CD1c-positive myeloid dendritic cell (primary cell): ENCODE data around the gene CALML6.

ENCODE experiments used
- DNase-seq: peaks from one replicate; pipeline ENCODE4 v3.0.0-alpha.2; 2016; ENCODE audit errors: extremely low spot score

The CALML6 gene

DNA sequence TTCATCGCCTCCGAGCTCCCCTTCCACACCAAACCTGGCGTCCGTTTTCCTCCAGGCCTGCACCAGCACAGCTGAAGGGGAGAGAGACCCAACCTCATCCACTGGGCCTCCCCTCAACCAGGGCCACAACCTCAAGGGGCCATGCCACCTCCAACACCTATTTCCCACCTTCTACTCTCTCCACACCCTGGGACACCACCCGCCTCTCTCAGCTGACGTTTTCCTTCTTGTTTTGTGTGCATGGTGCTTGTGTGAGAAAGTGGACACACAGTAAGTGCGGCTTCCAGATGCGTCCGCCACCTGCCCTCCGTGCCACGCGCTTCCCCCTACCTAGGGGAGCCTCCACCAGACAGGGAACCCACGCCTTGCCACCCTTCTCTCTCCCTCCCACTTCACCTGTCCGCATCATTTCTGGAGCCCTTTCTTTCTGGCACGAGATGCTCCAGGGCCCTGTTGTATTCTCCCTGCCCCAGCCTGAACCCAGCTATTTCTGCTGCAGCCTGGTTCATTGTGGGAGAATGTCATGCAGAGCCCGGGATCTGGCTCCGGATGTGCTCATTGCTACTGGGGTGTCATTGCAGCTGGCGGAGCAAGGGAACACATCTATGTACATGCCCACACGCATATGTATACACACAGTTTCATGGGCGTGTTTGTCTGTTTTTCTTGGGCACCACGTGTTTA lies 22.8 kb upstream of the CALML6 start:
- no peak for DNase-seq

DNA sequence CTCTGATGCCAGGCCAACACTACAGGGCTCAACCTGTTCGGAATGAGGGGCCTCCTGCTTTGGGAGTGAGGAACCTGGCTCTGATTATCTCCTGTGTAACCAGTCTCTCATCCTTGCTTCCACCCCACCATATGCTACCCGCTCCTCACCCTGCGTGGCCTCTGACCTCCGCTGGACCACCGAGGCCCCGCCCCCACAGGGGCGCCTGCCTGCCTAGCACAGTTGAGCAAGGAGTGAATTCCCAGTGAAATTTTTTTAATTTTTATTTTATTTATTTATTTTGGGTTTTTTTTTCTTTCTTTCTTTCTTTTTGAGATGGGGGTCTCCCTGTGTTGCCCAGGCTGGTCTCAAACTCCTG lies 22.3 kb upstream of the CALML6 start:
- no peak for DNase-seq

DNA sequence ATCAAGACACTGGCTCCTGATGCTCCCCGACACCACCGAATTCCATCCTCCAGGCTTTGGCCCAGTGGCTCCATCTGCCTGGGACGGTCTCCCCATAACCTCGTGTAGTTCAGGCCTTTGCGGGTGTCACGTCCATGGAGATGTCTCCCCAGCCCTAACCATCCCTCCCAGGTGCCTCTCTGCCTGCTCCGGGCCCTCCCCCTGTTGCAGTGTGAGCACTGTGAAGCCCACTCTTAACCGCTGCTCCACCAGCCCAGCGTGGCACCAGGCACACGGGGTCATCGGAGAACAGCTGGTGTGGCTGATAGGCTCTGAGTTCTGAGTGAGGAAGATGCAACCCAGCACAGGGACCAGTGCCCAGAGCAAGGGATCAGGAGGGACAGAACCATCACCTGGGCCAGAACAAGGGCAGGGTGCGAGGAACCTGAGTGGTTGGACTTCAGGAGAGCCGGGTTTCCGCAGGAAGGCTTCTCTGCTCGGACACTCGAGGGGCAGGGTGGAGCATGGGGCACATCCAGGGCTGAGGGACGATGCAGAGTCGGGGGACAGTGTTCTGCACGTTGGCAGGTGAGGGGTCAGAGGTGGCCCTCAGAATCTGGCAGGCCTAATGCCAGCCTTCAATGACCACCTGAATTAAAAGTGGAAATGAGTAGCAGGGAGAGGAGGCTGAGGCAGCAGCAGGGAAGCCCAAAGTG lies 21.6 kb upstream of the CALML6 start:
- DNase-seq: no peak

DNA sequence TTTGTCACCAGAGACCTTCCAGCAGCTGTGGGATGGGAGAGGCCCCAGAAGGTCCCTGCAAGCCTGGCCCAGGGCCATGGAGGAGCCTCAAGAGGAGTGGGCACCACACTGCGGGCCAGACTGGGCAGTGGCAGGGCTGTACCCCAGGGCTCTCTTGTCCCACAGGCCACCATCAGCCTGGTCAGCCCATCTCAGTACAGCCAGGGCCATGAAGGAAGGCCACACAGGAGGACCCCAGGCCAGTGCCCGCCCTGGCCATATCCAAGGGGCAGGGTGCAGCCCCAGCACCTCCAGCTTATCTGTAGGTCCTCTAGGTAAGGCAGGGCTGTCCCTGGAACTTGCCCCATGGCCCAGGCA lies 21.1 kb upstream of the CALML6 start:
- no peak for DNase-seq

DNA sequence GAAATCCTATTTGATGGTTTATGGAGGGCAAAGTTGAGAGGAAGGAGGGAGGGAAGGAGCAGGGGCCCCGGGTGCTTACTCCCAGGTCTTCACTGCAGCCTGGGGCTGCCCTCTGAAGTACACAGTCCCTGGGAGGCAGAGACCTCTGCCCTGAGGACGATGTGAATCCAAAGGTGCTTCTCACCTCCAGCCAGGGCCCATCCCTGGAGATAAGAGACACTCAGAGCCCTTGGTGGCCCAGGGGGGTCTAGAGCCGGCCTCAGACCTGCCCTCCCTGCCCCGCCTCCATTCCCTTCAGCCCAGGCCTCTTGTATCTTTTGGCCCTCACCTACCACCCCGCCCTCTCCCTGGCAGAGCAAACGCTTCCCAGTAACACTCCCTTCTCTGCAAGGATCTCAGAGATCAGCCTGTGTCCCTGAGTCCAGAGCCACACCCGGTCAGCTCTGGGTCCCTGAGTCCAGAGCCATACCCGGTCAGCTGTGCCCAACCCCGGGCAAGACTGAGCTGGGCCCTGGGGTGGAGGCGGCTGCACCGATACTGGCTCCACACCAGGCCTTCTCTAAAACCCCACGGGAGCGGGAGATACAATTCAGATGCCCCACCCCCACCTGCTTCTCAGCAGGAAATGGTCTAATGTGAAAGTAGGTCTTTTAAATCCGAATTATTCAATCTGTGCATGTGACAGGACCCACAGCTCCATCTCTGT lies 20.6 kb upstream of the CALML6 start:
- DNase-seq: no peak

DNA sequence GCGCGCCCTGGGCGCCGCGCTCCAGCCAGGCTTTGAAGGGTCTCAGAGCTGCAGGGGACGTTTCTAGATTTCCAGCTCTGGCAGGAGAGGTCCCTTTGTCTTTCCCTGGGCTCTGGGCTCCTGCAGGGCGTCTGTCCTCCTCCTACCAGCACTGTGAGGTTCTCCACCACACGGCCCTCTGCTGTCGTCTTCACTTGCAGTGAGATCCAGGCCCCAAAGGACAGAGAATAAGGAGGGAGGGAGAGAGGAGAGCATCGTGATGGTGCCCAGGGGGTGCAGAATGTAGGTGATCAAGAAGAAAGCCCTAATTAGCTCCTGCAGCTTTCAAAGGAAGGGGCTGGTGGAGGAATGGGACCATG lies 20.0 kb upstream of the CALML6 start:
- DNase-seq: no peak

DNA sequence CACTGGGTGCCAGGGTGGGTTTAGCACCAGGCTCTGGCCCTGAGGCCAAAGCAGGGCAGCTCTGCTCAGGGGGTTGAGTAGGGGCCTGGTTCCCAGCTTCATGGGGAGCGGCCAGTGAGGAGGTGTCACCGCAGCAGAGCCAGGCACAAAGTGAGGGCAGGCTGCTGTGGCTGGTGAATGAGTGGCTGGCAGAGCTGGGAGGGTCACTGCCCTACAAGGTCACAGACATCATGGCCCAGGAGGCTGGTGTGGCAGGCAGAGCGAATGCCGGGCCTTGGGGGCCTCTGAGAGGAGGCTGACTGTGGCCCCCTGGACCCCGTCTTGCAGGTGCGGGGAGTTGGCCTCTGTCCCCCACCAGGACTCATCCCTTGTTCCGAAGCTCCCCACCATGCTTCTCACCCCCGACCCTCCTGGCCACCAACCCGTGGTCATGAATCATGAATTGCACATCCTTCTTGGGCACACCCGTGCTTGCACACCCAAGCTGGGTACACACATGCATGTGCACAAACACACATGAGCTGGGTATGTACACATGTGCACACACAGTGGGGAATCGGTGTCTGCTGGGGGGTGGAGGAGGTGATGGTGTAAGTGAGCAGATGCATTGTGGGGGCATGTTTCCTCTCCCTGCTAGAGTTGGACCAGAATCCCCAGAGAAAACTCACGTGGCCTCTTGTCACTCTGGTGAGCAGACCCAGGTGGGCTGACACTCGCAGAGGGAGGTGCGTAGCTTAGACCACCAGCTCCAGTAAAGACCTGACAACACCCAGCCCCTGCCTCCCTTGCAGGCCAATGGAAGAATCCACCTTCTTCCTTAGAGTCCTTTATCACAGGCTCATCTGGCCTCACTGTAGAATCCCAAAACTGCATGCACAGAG lies 19.4 kb upstream of the CALML6 start:
- DNase-seq: no peak

DNA sequence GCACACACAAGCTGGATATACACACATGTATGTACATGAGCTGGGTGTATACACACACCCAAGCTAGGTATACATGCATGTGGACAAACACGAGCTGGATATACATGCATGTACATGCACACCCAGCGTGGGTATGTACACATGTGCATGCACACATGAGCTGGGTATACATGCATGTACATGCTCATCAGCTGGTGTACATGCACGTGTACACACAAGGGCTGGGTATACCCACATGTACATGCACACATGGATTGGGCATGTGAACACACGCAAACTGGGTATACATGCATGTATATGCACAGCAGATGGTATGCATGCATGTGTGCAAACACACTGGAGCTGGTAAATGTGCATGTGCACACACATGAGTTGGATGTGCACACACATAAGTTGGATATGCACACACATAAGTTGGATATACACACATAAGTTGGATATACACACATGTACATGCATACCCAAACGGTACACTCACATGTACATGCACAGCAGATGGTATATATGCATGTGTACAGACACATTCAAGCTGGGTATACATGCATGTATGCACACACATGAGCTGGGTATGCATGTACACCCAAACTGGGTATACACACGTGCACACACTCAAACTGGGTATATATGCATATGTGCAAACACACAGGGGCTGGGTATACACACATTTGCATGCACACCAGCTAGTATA lies 16.7 kb upstream of the CALML6 start:
- no peak for DNase-seq

DNA sequence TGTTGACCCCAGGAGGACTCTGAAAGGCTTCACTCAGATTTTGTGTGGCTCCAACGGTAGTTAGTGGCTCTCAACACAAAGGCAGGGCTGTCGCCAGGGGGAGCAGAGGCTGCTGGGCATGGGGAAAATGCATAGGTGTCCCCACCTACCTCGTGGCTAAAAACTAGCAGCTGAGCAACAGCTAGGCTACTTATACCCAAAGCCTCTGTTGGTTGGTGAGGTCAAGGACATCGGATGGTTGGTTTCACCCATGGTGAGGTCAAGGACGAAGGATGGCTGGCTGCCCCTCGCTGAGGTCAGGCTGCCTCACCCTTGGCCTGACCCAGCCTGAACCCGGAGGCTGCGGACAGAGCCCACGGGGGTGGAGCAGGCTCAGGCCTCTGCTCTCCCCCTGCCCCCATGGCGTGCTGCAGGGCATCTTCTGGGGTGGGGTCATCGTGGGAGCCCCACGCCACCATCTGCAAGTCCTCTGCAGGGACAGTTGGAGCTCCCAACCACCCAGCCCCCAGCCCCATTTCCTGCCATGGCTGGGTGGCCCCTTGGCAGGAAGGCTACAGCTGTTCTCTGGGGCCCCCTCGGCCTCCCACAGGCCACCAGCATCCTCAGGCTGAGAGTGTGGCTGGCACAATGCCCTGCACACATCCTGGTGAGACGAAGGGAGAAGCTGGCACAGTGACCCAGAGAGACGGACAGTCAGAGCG lies 15.6 kb upstream of the CALML6 start:
- DNase-seq: no peak

DNA sequence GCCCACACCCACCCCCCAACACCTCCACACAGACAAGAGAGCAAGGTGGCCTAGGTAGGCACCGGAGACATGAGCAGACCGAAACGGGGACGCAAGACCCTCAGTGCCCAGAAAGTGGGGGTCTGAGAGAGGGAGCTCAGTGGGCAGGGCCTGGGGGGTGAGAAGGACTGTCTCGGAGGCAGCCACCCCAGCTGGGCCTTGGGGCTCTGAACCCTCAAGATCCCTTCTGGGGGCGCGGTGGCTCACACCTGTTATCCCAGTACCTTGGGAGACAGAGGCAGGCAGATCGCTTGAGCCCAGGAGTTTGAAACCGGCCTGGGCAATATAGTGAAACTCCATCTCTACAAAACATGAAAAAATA lies 15.1 kb upstream of the CALML6 start:
- no peak for DNase-seq

DNA sequence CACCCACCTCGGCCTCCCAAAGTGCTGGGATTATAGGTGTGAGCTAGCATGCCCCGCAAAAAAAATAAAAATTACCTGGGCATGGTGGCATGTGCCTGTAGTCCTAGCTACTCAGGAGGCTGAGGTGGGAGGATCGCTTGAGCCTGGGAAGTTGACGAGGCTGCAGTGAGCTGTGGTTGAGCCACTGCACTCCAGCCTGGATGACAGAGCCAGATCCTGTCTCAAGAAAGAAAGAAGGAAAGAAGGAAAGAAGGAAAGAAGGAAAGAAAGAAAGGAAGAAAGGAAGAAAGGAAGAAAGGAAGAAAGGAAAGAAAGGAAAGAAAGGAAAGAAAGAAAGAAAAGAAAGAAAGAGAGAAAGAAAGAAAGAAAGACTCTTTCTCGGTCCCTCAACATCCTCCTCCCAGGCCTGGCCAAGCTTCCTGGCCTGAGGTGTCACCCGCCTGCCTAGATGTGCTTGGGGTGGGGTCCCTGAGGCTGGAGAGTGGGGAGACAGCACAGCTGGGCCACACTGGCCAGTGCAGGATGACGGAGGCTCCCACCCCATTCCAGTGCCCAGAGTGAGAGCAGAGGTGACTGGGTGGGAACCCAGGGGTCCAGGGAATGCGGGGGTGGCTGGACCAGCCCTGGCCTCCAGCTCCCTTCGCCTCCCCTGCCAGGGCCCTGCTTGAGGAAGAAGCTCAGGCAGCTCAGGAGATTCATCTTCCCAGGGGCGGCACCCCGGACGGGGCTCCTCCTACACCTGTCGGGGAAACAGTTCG lies 14.0 kb upstream of the CALML6 start:
- DNase-seq: no peak

DNA sequence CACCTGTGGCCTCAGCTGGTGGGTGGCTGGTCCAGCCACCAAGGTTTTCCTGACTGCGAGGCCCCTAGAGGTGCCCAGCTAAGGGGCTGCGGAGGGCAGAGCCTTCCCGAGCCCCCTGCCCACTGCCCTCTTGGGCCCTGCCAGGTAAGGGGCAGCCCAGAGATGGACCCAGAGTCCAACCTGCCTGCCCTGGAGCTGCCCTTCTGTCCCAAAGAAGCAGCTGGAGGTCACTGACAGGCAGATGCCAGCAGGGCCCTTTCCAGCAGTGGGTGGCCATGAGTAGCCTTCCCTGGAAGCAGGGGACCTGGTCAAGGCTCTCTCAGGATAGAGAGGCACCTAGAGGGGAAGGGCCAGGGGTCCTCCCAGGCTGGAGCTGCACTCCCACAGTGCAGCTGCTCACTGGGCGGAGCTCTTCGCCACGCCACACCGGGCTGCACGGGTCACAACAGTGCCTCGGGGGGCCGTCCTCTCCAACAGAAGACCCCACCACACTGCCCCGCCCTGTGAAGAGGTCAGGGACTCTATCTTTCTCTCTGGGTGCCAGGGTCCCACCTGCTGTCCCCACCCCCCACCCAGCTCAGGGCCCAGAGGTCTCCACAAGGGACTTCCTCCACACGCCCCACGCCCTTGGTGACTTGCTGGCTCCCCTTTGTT lies 13.3 kb upstream of the CALML6 start:
- DNase-seq: no peak

DNA sequence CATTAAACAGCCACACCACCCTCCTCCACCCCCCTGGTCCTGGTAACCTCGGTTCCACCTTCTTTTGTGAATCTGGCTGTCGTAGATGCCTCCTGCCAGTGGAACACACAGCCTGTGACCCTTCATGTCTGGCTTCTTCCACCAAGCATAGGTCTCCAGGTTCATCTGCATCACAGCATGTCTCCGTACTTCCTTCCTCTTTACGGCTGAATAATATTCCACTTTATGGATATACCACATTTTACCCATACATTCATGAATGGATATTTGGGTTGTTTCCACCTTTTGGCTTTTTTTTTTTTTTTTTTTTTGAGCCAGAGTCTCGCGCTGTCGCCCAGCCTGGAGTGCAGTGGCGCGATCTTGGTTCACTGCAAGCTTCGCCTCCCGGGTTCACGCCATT lies 11.8 kb upstream of the CALML6 start:
- no peak for DNase-seq

DNA sequence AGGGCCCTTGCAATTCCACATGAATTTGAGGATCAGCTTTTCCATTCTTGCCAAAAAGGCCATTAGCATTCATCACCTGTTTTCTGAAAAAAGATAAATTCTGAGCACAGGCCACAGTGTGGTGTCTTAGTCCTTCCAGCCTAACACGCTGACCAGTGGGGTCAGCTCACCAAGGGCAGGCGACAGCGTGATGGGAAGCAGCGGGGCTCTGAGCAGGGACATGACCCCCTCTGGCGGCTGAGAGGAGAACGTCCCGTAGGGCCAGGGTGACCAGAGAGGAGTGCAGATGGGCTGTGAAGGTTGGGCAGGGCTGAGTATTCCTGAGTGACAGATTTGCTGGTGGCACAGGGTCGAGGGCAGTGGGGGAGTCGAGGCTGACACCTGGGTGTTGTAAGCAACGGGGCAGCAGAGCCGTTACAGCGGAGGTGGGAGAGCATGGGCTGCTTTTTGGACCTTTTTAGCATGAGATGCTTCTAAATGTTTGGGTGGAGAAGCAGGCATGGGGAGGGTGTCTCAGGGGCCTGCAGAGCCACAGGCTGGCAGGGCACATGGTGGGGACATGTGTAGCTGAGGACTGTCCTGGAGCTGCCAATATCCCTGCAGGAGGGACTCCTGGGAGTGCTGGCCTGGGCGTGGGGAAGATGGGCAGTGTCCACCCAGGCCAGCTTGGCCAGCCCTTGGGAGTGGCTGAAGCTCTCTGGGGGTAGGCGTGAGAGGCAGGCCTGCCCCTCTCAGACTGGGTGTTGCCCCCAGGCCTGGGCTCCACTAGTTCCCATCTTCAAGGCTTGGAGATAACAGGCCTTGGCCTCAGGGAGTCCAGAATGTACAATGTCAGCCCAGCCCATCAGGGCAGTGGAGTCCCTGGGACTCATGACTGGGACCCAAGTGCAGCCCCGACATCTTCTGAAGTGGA lies 8.6 kb upstream of the CALML6 start:
- DNase-seq: peak; percentile 83

DNA sequence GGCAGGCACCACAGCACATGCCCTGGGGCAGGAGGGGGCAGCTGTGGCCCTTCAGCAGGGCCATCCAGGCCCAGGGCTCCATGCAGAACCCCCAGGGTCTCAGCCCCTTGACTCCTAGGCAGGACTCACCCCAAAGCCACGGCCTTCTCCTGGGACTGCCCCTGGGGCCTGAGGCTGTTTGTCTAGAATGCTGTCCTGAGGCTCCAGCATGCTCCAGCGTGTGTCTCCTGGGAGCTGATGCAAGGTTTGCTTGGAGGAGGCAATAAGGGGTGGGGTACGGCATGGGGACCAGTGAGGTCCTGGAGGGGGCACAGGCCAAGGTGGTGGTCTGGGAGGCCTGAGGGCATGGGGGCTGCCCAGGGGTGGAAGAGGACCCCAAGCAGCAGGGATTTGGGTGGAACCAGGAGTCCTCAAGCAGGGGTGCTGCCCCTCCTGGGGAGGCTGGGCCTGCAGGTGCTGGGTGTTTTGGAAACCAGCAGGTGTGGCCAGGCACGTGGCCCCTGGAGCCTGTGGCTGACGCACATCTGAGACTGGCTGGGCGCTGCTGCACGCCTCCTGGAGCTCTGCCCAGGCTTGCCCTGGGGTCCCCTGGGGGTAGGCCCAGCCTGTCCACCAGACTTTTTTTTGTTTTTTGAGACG lies 7.8 kb upstream of the CALML6 start:
- DNase-seq: no peak

DNA sequence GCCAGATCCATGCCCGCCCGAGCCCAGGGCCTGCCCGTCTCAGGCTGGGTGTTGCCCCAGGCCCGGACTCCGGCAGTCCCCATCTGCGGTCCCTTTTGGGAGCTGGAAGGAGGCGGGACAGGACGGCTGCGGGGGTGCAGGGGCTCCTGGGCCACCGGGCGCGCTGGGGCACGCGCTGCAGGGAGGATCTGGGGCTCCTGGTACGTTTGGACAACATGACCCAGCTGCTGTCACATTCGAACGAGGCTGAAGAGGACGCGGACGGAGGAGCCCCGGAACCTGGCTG lies 6.6 kb upstream of the CALML6 start:
- DNase-seq: no peak

DNA sequence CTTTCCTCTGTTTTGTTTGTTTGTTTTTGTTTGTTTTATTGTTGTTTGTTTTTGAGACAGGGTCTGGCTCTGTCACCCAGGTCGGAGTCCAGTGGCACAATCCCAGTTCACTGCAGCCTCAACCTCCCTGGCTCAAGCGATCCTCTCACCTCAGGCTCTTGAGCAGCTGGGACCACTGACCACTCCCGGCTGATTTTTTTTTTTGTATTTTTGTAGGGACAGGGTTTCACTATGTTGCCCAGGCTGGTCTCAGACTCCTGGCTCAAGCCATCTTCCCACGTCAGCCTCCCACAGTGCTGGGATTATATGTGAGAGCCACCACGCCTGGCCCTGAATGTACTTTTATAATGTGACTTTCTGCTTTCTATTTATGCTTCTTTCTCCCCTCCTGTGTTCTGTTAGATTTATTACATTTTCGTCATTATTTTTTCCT lies 5.0 kb upstream of the CALML6 start:
- DNase-seq: no peak

DNA sequence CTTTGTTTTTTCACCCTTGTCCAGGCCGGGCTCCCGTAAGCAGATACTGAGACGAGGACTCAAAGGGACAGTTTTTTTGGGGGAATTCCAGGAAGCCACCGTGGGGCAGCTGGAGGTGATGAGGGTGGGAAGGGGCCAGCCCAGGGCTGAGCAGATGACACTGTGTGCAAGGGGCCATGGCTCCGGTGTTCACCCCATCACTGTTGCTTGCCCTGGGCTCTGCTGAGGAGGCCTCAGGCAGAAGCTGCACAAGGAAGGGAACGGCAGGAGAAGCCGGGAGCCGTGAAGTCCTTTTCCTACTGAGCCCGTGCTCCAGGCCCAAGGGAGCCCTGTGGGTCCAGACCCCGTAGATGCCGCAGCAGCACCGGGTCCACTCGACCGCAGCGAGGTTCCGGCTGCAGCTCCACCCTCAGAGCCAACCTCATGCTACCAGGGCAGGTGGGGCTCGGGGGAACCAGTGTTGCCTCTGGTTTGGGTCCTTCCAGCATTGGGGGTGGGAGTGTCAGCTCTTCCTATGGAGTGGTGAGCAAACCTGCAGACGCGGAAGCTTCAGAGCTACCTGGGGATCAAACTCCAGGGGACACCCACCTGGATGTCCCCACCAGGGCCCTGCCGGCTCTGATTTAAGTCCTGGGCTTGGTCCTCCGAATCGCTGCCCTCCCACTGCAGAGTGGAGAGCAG lies 4.3 kb upstream of the CALML6 start:
- DNase-seq: no peak
